Mesenchymal stem cell (in vitro differentiated cells and primary cell): Measurements from ENCODE around the gene CTH.

Experiments
- DNase-seq: peaks from one replicate; pipeline ENCODE4 v3.0.0-alpha.2; 2013
- H2AFZ ChIP-seq: one replicate; pipeline ENCODE4 v1.6.1; 2013; ENCODE audit warnings: low read depth, mild to moderate bottlenecking, control low read depth, inconsistent platforms, low read length, moderate library complexity
- H2AK5ac ChIP-seq: 2 replicates; pipeline ENCODE4 v1.6.1; 2013; ENCODE audit warnings: low read length, moderate library complexity, mild to moderate bottlenecking, inconsistent platforms; ENCODE audit not compliant: severe bottlenecking
- H2BK120ac ChIP-seq: one replicate; pipeline ENCODE4 v1.6.1; 2013; ENCODE audit warnings: low read depth, mild to moderate bottlenecking, inconsistent platforms, low read length, moderate library complexity
- H2BK12ac ChIP-seq, 2 experiments: one replicate each; pipeline ENCODE4 v1.6.1; 2013; ENCODE audit warnings: inconsistent platforms in 2 of 2, low read length in 2 of 2, mild to moderate bottlenecking in 2 of 2, moderate library complexity in 2 of 2, control low read depth in 1 of 2
- H2BK15ac ChIP-seq: one replicate; pipeline ENCODE4 v1.6.1; 2013; ENCODE audit warnings: mild to moderate bottlenecking, low read depth, inconsistent platforms; ENCODE audit not compliant: poor library complexity, severe bottlenecking
- H2BK5ac ChIP-seq: 2 replicates; pipeline ENCODE4 v1.6.1; 2013; ENCODE audit warnings: low read depth, mild to moderate bottlenecking, low read length, control low read depth, inconsistent platforms; ENCODE audit not compliant: poor library complexity, severe bottlenecking
- H3K14ac ChIP-seq, 2 experiments: one replicate each; pipeline ENCODE4 v1.6.1; 2013; ENCODE audit warnings: inconsistent platforms in 2 of 2, low read length in 2 of 2, control low read depth in 1 of 2, mild to moderate bottlenecking in 1 of 2, moderate library complexity in 1 of 2
- H3K18ac ChIP-seq, 2 experiments: one replicate each; pipeline ENCODE4 v1.6.1; 2013; ENCODE audit warnings: inconsistent platforms in 2 of 2, low read length in 2 of 2, control low read depth in 1 of 2, low read depth in 1 of 2, mild to moderate bottlenecking in 1 of 2
- H3K23ac ChIP-seq, 2 experiments: one replicate each; pipeline ENCODE4 v1.6.1; 2013; ENCODE audit warnings: inconsistent platforms in 2 of 2, low read length in 2 of 2, mild to moderate bottlenecking in 2 of 2, moderate library complexity in 2 of 2, control low read depth in 1 of 2
- H3K27ac ChIP-seq: 2 replicates; pipeline ENCODE4 v1.5.1; 2013; ENCODE audit warnings: mild to moderate bottlenecking, moderate library complexity, low read length, control low read depth, inconsistent platforms; ENCODE audit not compliant: poor library complexity, severe bottlenecking
- H3K27me3 ChIP-seq, 2 experiments: 2 replicates each; pipeline versions ENCODE4 v1.6.1 to v1.7.0; 2013; ENCODE audit warnings: low read length in 2 of 2, mild to moderate bottlenecking in 2 of 2, moderate library complexity in 2 of 2, control low read depth in 1 of 2, inconsistent platforms in 1 of 2; ENCODE audit not compliant: control insufficient read depth in 1 of 2, insufficient read depth in 1 of 2
- H3K36me3 ChIP-seq, 2 experiments: 2 replicates each; pipeline versions ENCODE4 v1.6.1 to v1.7.0; 2013; ENCODE audit warnings: low read length in 2 of 2, control low read depth in 1 of 2, inconsistent platforms in 1 of 2, low read depth in 1 of 2, mild to moderate bottlenecking in 1 of 2; ENCODE audit not compliant: insufficient read depth in 2 of 2, control insufficient read depth in 1 of 2
- H3K4ac ChIP-seq, 2 experiments: one replicate each; pipeline ENCODE4 v1.6.1; 2013; ENCODE audit warnings: inconsistent platforms in 2 of 2, low read length in 2 of 2, mild to moderate bottlenecking in 2 of 2, moderate library complexity in 2 of 2, control low read depth in 1 of 2, low read depth in 1 of 2
- H3K4me1 ChIP-seq: 2 replicates; pipeline ENCODE4 v1.6.1; 2013; ENCODE audit warnings: low read depth, low read length, control low read depth; ENCODE audit not compliant: control insufficient read depth, insufficient read depth
- H3K4me2 ChIP-seq: 2 replicates; pipeline ENCODE4 v1.6.1; 2013; ENCODE audit warnings: low read length, mild to moderate bottlenecking, inconsistent platforms; ENCODE audit not compliant: poor library complexity, severe bottlenecking
- H3K4me3 ChIP-seq, 2 experiments: 2 replicates each; pipeline versions ENCODE4 v1.5.1 to v1.7.0; 2013; ENCODE audit warnings: low read length in 2 of 2, mild to moderate bottlenecking in 2 of 2, control low read depth in 1 of 2, low read depth in 1 of 2; ENCODE audit not compliant: insufficient read depth in 1 of 2
- H3K79me1 ChIP-seq: replicated peaks from 2 replicates; pipeline ENCODE4 v1.6.1; 2013; ENCODE audit warnings: mild to moderate bottlenecking, control low read depth, low read length, inconsistent platforms; ENCODE audit not compliant: poor library complexity, severe bottlenecking
- H3K9ac ChIP-seq: 2 replicates; pipeline ENCODE4 v1.7.0; 2013; ENCODE audit warnings: mild to moderate bottlenecking, low read length, moderate library complexity
- H3K9me3 ChIP-seq: 2 replicates; pipeline ENCODE4 v1.7.0; 2013; ENCODE audit warnings: mild to moderate bottlenecking, low read length; ENCODE audit not compliant: control insufficient read depth
- H4K8ac ChIP-seq: one replicate; pipeline ENCODE4 v1.6.1; 2013; ENCODE audit warnings: inconsistent platforms, mild to moderate bottlenecking, low read length, moderate library complexity
- H4K91ac ChIP-seq: one replicate; pipeline ENCODE4 v1.6.1; 2013; ENCODE audit warnings: mild to moderate bottlenecking, low read length, inconsistent platforms
- WGBS: methylation state at CpG from one replicate; pipeline ENCODE4 v1.1.7; 2013; ENCODE audit warnings: mixed read lengths; 5-methylcytosine and 5-hydroxymethylcytosine counted together

The CTH gene

GRCh38 chr1:70426154-70427131, 15.4 kb downstream of the CTH start:
- Histone ChIP-seq H3K79me1 (no peaks in the 10 kb centered on the region), H2BK5ac (no peak overlapping the region), H3K9me3 (no peaks in the 10 kb centered on the region), H2BK12ac (no peak overlapping the region), H2BK15ac (no peak overlapping the region), H2AK5ac (no peak overlapping the region), H2BK120ac (no peak overlapping the region), H3K4ac (no peak overlapping the region), H3K18ac (no peak overlapping the region), H3K4me3 (no peak overlapping the region), H3K4me1 (peaks cover 3% of the 10 kb centered on the region), H2AFZ (no peak overlapping the region), H3K23ac (no peak overlapping the region), H3K14ac (no peak overlapping the region), H3K27me3 (no peaks in the 10 kb centered on the region), H4K8ac (no peak overlapping the region), H3K36me3 (peaks cover 3 to 7% of the 10 kb centered on the region in 2 experiments), H3K9ac (no peak overlapping the region), H3K27ac (no peak overlapping the region), H4K91ac (no peak overlapping the region), H3K4me2 (no peak overlapping the region)
- DNase-seq, result no peak
- WGBS, result 93% methylated on average over 6 of the region's 7 CpGs

- no peak overlapping the region for H2BK5ac ChIP-seq
- no peaks in the 10 kb centered on the region for H3K9me3 ChIP-seq
Measured at GRCh38 chr1:70427976-70428375, 16.9 kb downstream of the CTH start.

GRCh38 chr1:70429219-70429618, 18.2 kb downstream of the CTH start:
- peak; percentile 41 for DNase-seq
- Histone ChIP-seq H3K9ac (no peak overlapping the region), H3K9me3 (no peaks in the 10 kb centered on the region), H4K8ac (no peak overlapping the region), H3K79me1 (no peaks in the 10 kb centered on the region), H2AFZ (no peak overlapping the region), H3K14ac (no peak overlapping the region), H3K4ac (no peak overlapping the region), H3K4me1 (peaks cover 3% of the 10 kb centered on the region), H2BK5ac (no peak overlapping the region), H3K4me3 (no peak overlapping the region), H2BK120ac (no peak overlapping the region), H2BK15ac (no peak overlapping the region), H2AK5ac (no peak overlapping the region), H3K36me3 (peaks cover 3 to 21% of the 10 kb centered on the region in 2 experiments), H4K91ac (no peak overlapping the region), H2BK12ac (no peak overlapping the region), H3K27ac (no peak overlapping the region), H3K18ac (no peak overlapping the region), H3K23ac (no peak overlapping the region), H3K4me2 (no peak overlapping the region), H3K27me3 (no peaks in the 10 kb centered on the region)
- WGBS, result no CpG with 5 or more reads among the region's 2 CpGs

More at GRCh38 chr1:70427976-70428375, 16.9 kb downstream of the CTH start:
- Histone ChIP-seq H3K36me3 (peaks cover 3 to 12% of the 10 kb centered on the region in 2 experiments), H3K4me3 (no peak overlapping the region), H3K9ac (no peak overlapping the region), H2BK12ac (no peak overlapping the region), H3K4me2 (no peak overlapping the region), H3K79me1 (no peaks in the 10 kb centered on the region), H4K91ac (no peak overlapping the region), H3K27me3 (no peaks in the 10 kb centered on the region), H3K23ac (no peak overlapping the region), H2AFZ (no peak overlapping the region), H3K27ac (no peak overlapping the region), H2BK120ac (no peak overlapping the region), H3K4ac (no peak overlapping the region), H2AK5ac (no peak overlapping the region), H2BK15ac (no peak overlapping the region), H4K8ac (no peak overlapping the region), H3K4me1 (peaks cover 3% of the 10 kb centered on the region), H3K18ac (no peak overlapping the region), H3K14ac (no peak overlapping the region)
- peak; percentile 65 for DNase-seq
- WGBS, result 3% methylated on average over 1 of the region's 3 CpGs

- Histone ChIP-seq H4K8ac (no peak overlapping the region), H2AFZ (no peak overlapping the region), H3K23ac (no peak overlapping the region), H2BK15ac (no peak overlapping the region), H3K9me3 (no peaks in the 10 kb centered on the region), H2BK5ac (no peak overlapping the region), H2BK12ac (no peak overlapping the region), H3K18ac (no peak overlapping the region), H3K4me1 (peaks cover 3% of the 10 kb centered on the region), H3K79me1 (no peaks in the 10 kb centered on the region), H2AK5ac (no peak overlapping the region), H3K4ac (no peak overlapping the region), H3K36me3 (peaks cover 3 to 21% of the 10 kb centered on the region in 2 experiments), H3K14ac (no peak overlapping the region), H3K4me2 (no peak overlapping the region), H3K27ac (no peak overlapping the region), H3K27me3 (no peaks in the 10 kb centered on the region), H4K91ac (no peak overlapping the region), H2BK120ac (no peak overlapping the region), H3K4me3 (no peak overlapping the region), H3K9ac (no peak overlapping the region)
- 100% methylated on average over 1 of the region's 1 CpG for WGBS
- DNase-seq, result no peak
Measured at GRCh38 chr1:70429757-70430156, 18.7 kb downstream of the CTH start.
